Neuronal stem cell (in vitro differentiated cells): ENCODE data around the gene TRMT112.

Experiments
- DNase-seq: peaks from one replicate; pipeline ENCODE4 v3.0.0-alpha.2; 2013; ENCODE audit warnings: low spot score
- H2AFZ ChIP-seq: one replicate; pipeline ENCODE4 v1.6.1; 2013; ENCODE audit warnings: mild to moderate bottlenecking, low read length, inconsistent platforms
- H2AK5ac ChIP-seq: 2 replicates; pipeline ENCODE4 v1.6.1; 2013; ENCODE audit warnings: low read depth, mild to moderate bottlenecking, inconsistent platforms, low read length, moderate library complexity, mixed read lengths
- H2BK120ac ChIP-seq: 2 replicates; pipeline ENCODE4 v1.6.1; 2013; ENCODE audit warnings: low read depth, mild to moderate bottlenecking, inconsistent platforms, low read length, moderate library complexity, mixed read lengths
- H2BK12ac ChIP-seq: one replicate; pipeline ENCODE4 v1.6.1; 2013; ENCODE audit warnings: low read length, inconsistent platforms
- H2BK15ac ChIP-seq: 2 replicates; pipeline ENCODE4 v1.6.1; 2013; ENCODE audit warnings: mild to moderate bottlenecking, low read length, inconsistent platforms, mixed read lengths
- H2BK5ac ChIP-seq: one replicate; pipeline ENCODE4 v1.6.1; 2013; ENCODE audit warnings: inconsistent platforms, mild to moderate bottlenecking, low read length, moderate library complexity
- H3K14ac ChIP-seq: one replicate; pipeline ENCODE4 v1.6.1; 2013; ENCODE audit warnings: low read length, inconsistent platforms
- H3K18ac ChIP-seq: 2 replicates; pipeline ENCODE4 v1.6.1; 2013; ENCODE audit warnings: low read length, inconsistent platforms
- H3K23ac ChIP-seq: 2 replicates; pipeline ENCODE4 v1.6.1; 2013; ENCODE audit warnings: low read depth, mild to moderate bottlenecking, mixed read lengths, low read length, inconsistent platforms; ENCODE audit not compliant: poor library complexity
- H3K27ac ChIP-seq: replicated peaks from 3 replicates; pipeline ENCODE4 v1.5.1; 2013; ENCODE audit warnings: low read length, inconsistent platforms
- H3K27me3 ChIP-seq, 3 experiments: 2 replicates each; pipeline ENCODE4 v1.6.1; 2013; ENCODE audit warnings: low read length in 3 of 3, mild to moderate bottlenecking in 2 of 3, inconsistent platforms in 1 of 3, low read depth in 1 of 3, mixed read lengths in 1 of 3, moderate library complexity in 1 of 3; ENCODE audit not compliant: control insufficient read depth in 3 of 3, insufficient read depth in 3 of 3
- H3K36me3 ChIP-seq, 2 donors: replicated peaks in 1 of 2; 2 replicates each; pipeline ENCODE4 v1.6.1; 2013; ENCODE audit warnings: low read length in 2 of 2; ENCODE audit not compliant: control insufficient read depth in 2 of 2, insufficient read depth in 2 of 2
- H3K4ac ChIP-seq: 2 replicates; pipeline ENCODE4 v1.6.1; 2013; ENCODE audit warnings: inconsistent platforms, mild to moderate bottlenecking, low read length, moderate library complexity
- H3K4me1 ChIP-seq, 2 donors: 1 replicate in 1 of 2; 2 replicates in 1 of 2; pipeline ENCODE4 v1.6.1; 2013; ENCODE audit warnings: low read length in 2 of 2, low read depth in 1 of 2; ENCODE audit not compliant: control insufficient read depth in 2 of 2, insufficient read depth in 1 of 2
- H3K4me2 ChIP-seq: one replicate; pipeline ENCODE4 v1.6.1; 2013; ENCODE audit warnings: mild to moderate bottlenecking, low read length, inconsistent platforms; ENCODE audit not compliant: insufficient read depth, poor library complexity, severe bottlenecking
- H3K4me3 ChIP-seq, 2 donors: 2 replicates each; pipeline ENCODE4 v1.5.1; 2013; ENCODE audit warnings: low read length in 2 of 2, mild to moderate bottlenecking in 2 of 2, inconsistent platforms in 1 of 2, moderate library complexity in 1 of 2
- H3K79me1 ChIP-seq: one replicate; pipeline ENCODE4 v1.6.1; 2013; ENCODE audit warnings: low read depth, mild to moderate bottlenecking, inconsistent platforms, low read length, moderate library complexity
- H3K9ac ChIP-seq: one replicate; pipeline ENCODE4 v1.6.1; 2013; ENCODE audit warnings: mild to moderate bottlenecking, low read depth, low read length, inconsistent platforms; ENCODE audit not compliant: poor library complexity
- H3K9me3 ChIP-seq, 2 donors: replicated peaks in 1 of 2; 2 replicates each; pipeline versions ENCODE3 to v1.6.1; 2013; ENCODE audit warnings: low read length in 2 of 2, mild to moderate bottlenecking in 2 of 2, inconsistent platforms in 1 of 2, low read depth in 1 of 2, mixed read lengths in 1 of 2, moderate library complexity in 1 of 2; ENCODE audit not compliant: control insufficient read depth in 2 of 2, insufficient read depth in 1 of 2
- H4K8ac ChIP-seq: one replicate; pipeline ENCODE4 v1.6.1; 2013; ENCODE audit warnings: low read depth, mild to moderate bottlenecking, inconsistent platforms, low read length, moderate library complexity
- H4K91ac ChIP-seq: one replicate; pipeline ENCODE4 v1.6.1; 2013; ENCODE audit warnings: low read length, low read depth, mild to moderate bottlenecking, inconsistent platforms; ENCODE audit not compliant: poor library complexity
- WGBS, 2 donors: extraction: QIAGEN DNeasy Blood & Tissue Kit; methylation state at CpG; one replicate each; pipeline ENCODE4 v1.1.7; 2013; ENCODE audit warnings: missing lambda C conversion rate in 2 of 2, mixed read lengths in 1 of 2; ENCODE audit not compliant: insufficient read length in 2 of 2, insufficient replicate concordance in 1 of 2; ENCODE audit errors: extremely low coverage in 2 of 2; 5-methylcytosine and 5-hydroxymethylcytosine counted together

Gene TRMT112

GRCh38 chr11:64321533-64321932 is 4.2 kb upstream of the TRMT112 start:
- no peak overlapping the region for H2BK15ac ChIP-seq
- H2AFZ ChIP-seq: no peak overlapping the region
- peaks cover 6 to 22% of the 10 kb centered on the region in 2 donors for H3K36me3 ChIP-seq
- peaks cover 9% of the 10 kb centered on the region for H3K79me1 ChIP-seq
- no peak overlapping the region for H3K4me2 ChIP-seq
- no peak overlapping the region for H3K14ac ChIP-seq
- no peaks in the 10 kb centered on the region for H3K9me3 ChIP-seq
- no peaks in the 10 kb centered on the region for H3K27me3 ChIP-seq
- DNase-seq: no peak
- no peak overlapping the region for H4K91ac ChIP-seq
- no peak overlapping the region for H2AK5ac ChIP-seq
- H3K23ac ChIP-seq: no peak overlapping the region
- H2BK12ac ChIP-seq: no peak overlapping the region
- WGBS, 2 donors: no CpG with 5 or more reads among the region's 5 CpGs
- no peak overlapping the region for H2BK5ac ChIP-seq
- peak overlapping the region; percentile 50 for H3K9ac ChIP-seq
- peaks cover 9 to 11% of the 10 kb centered on the region in 2 donors for H3K4me1 ChIP-seq
- H3K4me3 ChIP-seq: no peak overlapping the region
- no peak overlapping the region for H2BK120ac ChIP-seq
- H3K18ac ChIP-seq: no peak overlapping the region
- no peak overlapping the region for H3K27ac ChIP-seq
- no peak overlapping the region for H3K4ac ChIP-seq
- no peak overlapping the region for H4K8ac ChIP-seq

- no CpG with 5 or more reads among the region's 5 CpGs for whole genome bisulfite sequencing, 2 donors
- H3K23ac ChIP-seq: no peak overlapping the region
- H2BK5ac ChIP-seq: no peak overlapping the region
- no peak overlapping the region for H4K8ac ChIP-seq
- H3K79me1 ChIP-seq: peaks cover 13% of the 10 kb centered on the region
- H3K4me2 ChIP-seq: no peak overlapping the region
- no peak overlapping the region for H2BK15ac ChIP-seq
- H3K9me3 ChIP-seq: no peaks in the 10 kb centered on the region
- no peak overlapping the region for H3K18ac ChIP-seq
- H3K4me1 ChIP-seq: peaks cover 9 to 15% of the 10 kb centered on the region in 2 donors
- no peak overlapping the region for H2AFZ ChIP-seq
- peaks cover 7 to 24% of the 10 kb centered on the region in 2 donors for H3K36me3 ChIP-seq
- H3K9ac ChIP-seq: no peak overlapping the region
- DNase-seq: no peak
- H3K27ac ChIP-seq: no peak overlapping the region
- H3K27me3 ChIP-seq: no peaks in the 10 kb centered on the region
- no peak overlapping the region for H3K4ac ChIP-seq
- no peak overlapping the region for H2BK12ac ChIP-seq
- H2BK120ac ChIP-seq: no peak overlapping the region
- no peak overlapping the region for H2AK5ac ChIP-seq
- H3K14ac ChIP-seq: no peak overlapping the region
- H3K4me3 ChIP-seq: no peak overlapping the region
- no peak overlapping the region for H4K91ac ChIP-seq
Measured at GRCh38 chr11:64321026-64321425, 3.7 kb upstream of the TRMT112 start.

- no CpG with 5 or more reads among the region's 7 CpGs for WGBS, 2 donors
Measured at GRCh38 chr11:64320556-64320955, 3.2 kb upstream of the TRMT112 start.

GRCh38 chr11:64318766-64319761 is 1.7 kb upstream of the TRMT112 start:
- Histone ChIP-seq H3K18ac (peak overlapping the region; percentile 27), H2BK5ac (no peak overlapping the region), H2BK12ac (no peak overlapping the region), H2AK5ac (peak overlapping the region; percentile 2), H3K27me3 (no peaks in the 10 kb centered on the region), H4K91ac (no peak overlapping the region), H2BK120ac (no peak overlapping the region), H2AFZ (peak overlapping the region; percentile 77), H3K36me3 (peaks cover 18 to 42% of the 10 kb centered on the region in 2 donors), H3K4me3 (peak overlapping the region; percentile 72 to 95), H4K8ac (no peak overlapping the region), H3K4me1 (peaks cover 9 to 16% of the 10 kb centered on the region in 2 donors), H3K27ac (no peak overlapping the region), H3K9me3 (peaks cover 0 to 2% of the 10 kb centered on the region in 2 donors), H3K14ac (no peak overlapping the region), H3K4ac (no peak overlapping the region), H2BK15ac (peak overlapping the region; percentile 19), H3K9ac (no peak overlapping the region), H3K4me2 (peak overlapping the region; percentile 79), H3K23ac (no peak overlapping the region), H3K79me1 (peaks cover 21% of the 10 kb centered on the region)
- no CpG with 5 or more reads among the region's 19 CpGs for WGBS, 2 donors
- no peak for DNase-seq

More at GRCh38 chr11:64320556-64320955, 3.2 kb upstream of the TRMT112 start:
- Histone ChIP-seq H3K4me3 (no peak overlapping the region), H2AK5ac (no peak overlapping the region), H2AFZ (no peak overlapping the region), H3K18ac (no peak overlapping the region), H3K4me2 (no peak overlapping the region), H3K4ac (no peak overlapping the region), H2BK5ac (no peak overlapping the region), H3K14ac (no peak overlapping the region), H4K91ac (no peak overlapping the region), H3K27me3 (no peaks in the 10 kb centered on the region), H3K4me1 (peaks cover 9 to 16% of the 10 kb centered on the region in 2 donors), H2BK15ac (no peak overlapping the region), H2BK12ac (no peak overlapping the region), H3K27ac (no peak overlapping the region), H3K36me3 (peaks cover 8 to 28% of the 10 kb centered on the region in 2 donors), H3K79me1 (peaks cover 15% of the 10 kb centered on the region), H3K9me3 (no peaks in the 10 kb centered on the region), H3K9ac (no peak overlapping the region), H2BK120ac (no peak overlapping the region), H4K8ac (no peak overlapping the region), H3K23ac (no peak overlapping the region)
- no peak for DNase-seq
